Right lobe of liver (tissue), 6 donors: Measurements from ENCODE around the gene STK38L. TPM values are rescaled to one million over a fixed set of nuclear protein-coding genes. Genes with fewer than 3 reads are reported as not detected.

ENCODE experiments used
- ATAC-seq, 4 donors: fragments of 200-7000 bp; cut with Tn5 transposase; one replicate each; pipeline ENCODE4 v1.9.1; 2020; ENCODE audit warnings: mild to moderate bottlenecking in 4 of 4, moderate library complexity in 4 of 4
- DNase-seq, 3 donors: peaks; one replicate each; pipeline ENCODE4 v3.0.0-alpha.2; 2020
- H3K27ac ChIP-seq, 3 donors: fragments of 200-600 bp; one replicate each; pipeline ENCODE4 v1.8.0; 2022
- H3K27me3 ChIP-seq, 2 donors: fragments of 200-600 bp; one replicate each; pipeline ENCODE4 v1.8.0; 2022
- H3K36me3 ChIP-seq, 4 donors: fragments of 200-600 bp; sonication (generic) in 1 of 4; one replicate each; pipeline versions ENCODE4 v1.5.1 to v1.8.0; 2017 to 2022; ENCODE audit warnings: control low read depth in 1 of 4
- H3K4me1 ChIP-seq, 4 donors: fragments of 200-600 bp; sonication (generic) in 1 of 4; one replicate each; pipeline versions ENCODE4 v1.5.1 to v1.8.0; 2017 to 2022; ENCODE audit warnings: control low read depth in 1 of 4
- H3K4me3 ChIP-seq, 3 donors: fragments of 200-600 bp; one replicate each; pipeline ENCODE4 v1.8.0; 2022
- H3K9me3 ChIP-seq, 4 donors: fragments of 200-600 bp; sonication (generic) in 1 of 4; one replicate each; pipeline versions ENCODE4 v1.5.1 to v1.8.0; 2017 to 2022; ENCODE audit warnings: control low read depth in 1 of 4
- POLR2A ChIP-seq: fragments of 450-650 bp; IDR thresholded peaks from one replicate; pipeline ENCODE4 v1.6.1; 2017; ENCODE audit warnings: antibody characterized with exemption, mild to moderate bottlenecking
- WGBS: methylation state at CpG from one replicate; pipeline ENCODE4 v1.1.6; 2018; ENCODE audit warnings: low coverage, low lambda C conversion rate; ENCODE audit not compliant: insufficient coverage; ENCODE audit errors: missing lambda C conversion rate; 5-methylcytosine and 5-hydroxymethylcytosine counted together
- intact Hi-C, 2 donors: fragments of 100-400 bp; cut with DNase I; formaldehyde crosslinking; loops; one replicate each; pipeline versions ENCODE4 v1.11.2 to v1.14.1; 2022
- total RNA-seq, 6 experiments: library from RNA; depleted of rRNA in 2 of 6; stranded (reverse); fragments of >200 nt in 2 of 6; fragmentation: NEBNext Ultra II Directional in 3 of 6; extraction: Animal tissue kit (Norgen Biotek cat#: 25700) in 3 of 6; gene quantifications; one replicate each; pipeline versions ENCODE4 v1.1.0 to v1.2.4, GENCODE V29; 2016 to 2023
- TF ChIP-seq, protein P1 (sequence below), 4 donors: fragments of 200-600 bp in 3 of 4; fragments of 450-650 bp in 1 of 4; IDR thresholded peaks; one replicate each; pipeline versions ENCODE4 v1.5.1 to v1.8.0; 2016 to 2022; ENCODE audit warnings: antibody characterized with exemption in 4 of 4, mild to moderate bottlenecking in 2 of 4
- donor health status: DM: no; HTN: yes; CAD: no.
- donor health status: DM: no; HTN: no; CAD: no.
- donor health status: DM: no; HTN: no; CAD: no.
- donor health status: DM: no; HTN: yes; CAD: no.
- donor health status: DM: no; HTN: yes; CAD: no.

STK38L gene
- total RNA-seq, 6 experiments from 2014 or later: 6.0 to 18.1 (median 7.3) TPM

DNA sequence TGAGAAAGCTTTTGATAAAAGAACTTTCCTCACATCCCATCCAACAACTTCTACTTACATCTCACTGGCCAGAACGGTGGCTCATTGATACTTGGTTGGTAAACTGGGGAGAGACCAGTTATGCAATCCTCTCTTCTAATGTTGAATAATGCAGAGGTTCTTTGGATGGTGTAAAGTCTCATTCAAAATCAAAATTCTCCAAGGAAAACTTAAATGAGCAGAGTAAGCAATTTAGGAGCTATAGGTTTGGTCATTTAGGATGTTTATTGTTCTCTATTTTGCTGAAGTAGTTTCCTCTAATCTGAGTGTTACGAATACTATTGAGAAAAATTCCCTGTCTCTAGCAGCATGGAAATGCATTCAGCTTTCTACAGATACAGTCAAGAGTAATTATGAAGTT lies 26.5 kb upstream of the STK38L start:
- DNase-seq: no peak
- no peaks in the 10 kb centered on the region for H3K36me3 ChIP-seq
- TF ChIP-seq, protein P1, sequence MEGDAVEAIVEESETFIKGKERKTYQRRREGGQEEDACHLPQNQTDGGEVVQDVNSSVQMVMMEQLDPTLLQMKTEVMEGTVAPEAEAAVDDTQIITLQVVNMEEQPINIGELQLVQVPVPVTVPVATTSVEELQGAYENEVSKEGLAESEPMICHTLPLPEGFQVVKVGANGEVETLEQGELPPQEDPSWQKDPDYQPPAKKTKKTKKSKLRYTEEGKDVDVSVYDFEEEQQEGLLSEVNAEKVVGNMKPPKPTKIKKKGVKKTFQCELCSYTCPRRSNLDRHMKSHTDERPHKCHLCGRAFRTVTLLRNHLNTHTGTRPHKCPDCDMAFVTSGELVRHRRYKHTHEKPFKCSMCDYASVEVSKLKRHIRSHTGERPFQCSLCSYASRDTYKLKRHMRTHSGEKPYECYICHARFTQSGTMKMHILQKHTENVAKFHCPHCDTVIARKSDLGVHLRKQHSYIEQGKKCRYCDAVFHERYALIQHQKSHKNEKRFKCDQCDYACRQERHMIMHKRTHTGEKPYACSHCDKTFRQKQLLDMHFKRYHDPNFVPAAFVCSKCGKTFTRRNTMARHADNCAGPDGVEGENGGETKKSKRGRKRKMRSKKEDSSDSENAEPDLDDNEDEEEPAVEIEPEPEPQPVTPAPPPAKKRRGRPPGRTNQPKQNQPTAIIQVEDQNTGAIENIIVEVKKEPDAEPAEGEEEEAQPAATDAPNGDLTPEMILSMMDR (IDR thresholded peaks at IDR 0.05): no peak
- no peak for TF ChIP-seq POLR2A
- H3K4me3 ChIP-seq: no peak overlapping the region
- no peaks in the 10 kb centered on the region for H3K27me3 ChIP-seq
- WGBS: 66% methylated on average over 2 of the region's 2 CpGs
- H3K4me1 ChIP-seq: peaks cover 0 to 23% (median 4%) of the 10 kb centered on the region in 4 donors
- H3K27ac ChIP-seq: no peak overlapping the region
- ATAC-seq: no peak
- intact Hi-C loops: no loop called here
- H3K9me3 ChIP-seq: no peaks in the 10 kb centered on the region

DNA sequence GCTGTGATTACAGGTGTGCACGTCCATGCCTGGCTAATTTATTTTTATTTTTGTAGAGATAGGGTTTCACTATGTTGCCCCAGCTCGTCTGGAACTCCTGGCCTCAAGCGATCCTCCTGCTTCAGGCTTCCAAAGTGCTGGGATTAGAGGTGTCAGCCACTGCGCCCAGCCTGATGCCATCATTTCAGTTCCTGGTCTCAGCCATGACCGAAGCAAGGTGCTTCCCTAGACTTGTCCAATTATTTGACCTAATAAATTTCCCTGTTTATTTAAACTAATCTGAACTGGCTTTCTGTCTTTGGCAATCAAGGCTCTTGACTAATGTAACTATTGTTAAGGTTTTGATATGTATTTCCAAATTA lies 24.4 kb upstream of the STK38L start:
- intact Hi-C loops: no loop called here
- WGBS: 81% methylated on average over 4 of the region's 5 CpGs

DNA sequence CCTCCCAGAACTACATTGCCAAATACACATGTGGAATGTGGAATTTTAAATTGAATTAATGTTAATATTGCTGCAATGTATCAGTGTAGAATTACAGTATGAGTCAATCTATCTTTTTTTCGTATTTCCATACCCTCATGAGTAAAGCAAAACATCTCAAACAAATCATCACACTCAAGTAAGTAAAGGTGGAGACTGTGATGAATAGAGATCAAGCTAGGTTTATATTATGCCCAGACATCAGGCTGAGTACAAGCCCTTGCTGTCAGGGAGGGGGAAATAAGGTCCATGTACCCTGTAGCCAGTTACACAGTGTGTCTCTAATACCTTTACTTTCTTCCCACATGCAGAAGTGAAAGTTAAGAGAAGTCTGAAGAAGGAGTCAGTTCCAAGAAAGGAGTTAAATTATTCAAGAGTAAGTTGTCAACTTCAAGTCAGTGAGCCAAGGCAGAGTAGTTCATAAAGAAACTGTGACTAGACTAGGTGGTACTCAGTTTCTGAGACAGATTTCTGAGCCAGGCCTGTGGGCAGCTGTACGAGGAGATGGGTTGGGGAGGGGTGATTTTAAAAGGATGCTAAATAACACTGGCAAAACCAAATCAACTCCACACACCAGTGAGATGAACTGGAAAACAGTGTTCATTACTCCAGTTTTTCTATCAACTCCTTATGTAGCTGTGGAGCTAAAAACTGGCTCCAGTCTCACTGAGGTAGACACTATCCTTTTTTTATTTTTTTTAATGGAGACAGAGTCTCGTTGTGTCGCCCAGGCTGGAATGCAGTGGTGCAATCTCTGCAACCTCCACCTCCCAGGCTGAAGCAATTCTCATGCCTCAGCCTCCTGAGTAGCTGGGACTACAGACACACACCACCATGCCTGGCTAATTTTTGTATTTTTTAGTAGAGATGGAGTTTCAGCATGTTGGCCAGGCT lies 23.8 kb upstream of the STK38L start:
- Histone ChIP-seq H3K4me1 (no peaks in the 10 kb centered on the region), H3K36me3 (no peaks in the 10 kb centered on the region), H3K4me3 (no peak overlapping the region), H3K27me3 (no peaks in the 10 kb centered on the region), H3K27ac (no peak overlapping the region), H3K9me3 (no peaks in the 10 kb centered on the region)
- TF ChIP-seq POLR2A: no peak
- TF ChIP-seq, protein P1 (IDR thresholded peaks at IDR 0.05): no peak
- no peak for DNase-seq
- no peak for ATAC-seq
- 71% methylated on average over 3 of the region's 4 CpGs for WGBS
- intact Hi-C loops: no loop called here

More for the DNA sequence above, 24.4 kb upstream of the STK38L start:
- Histone ChIP-seq H3K27me3 (no peaks in the 10 kb centered on the region), H3K36me3 (no peaks in the 10 kb centered on the region), H3K4me1 (peaks cover 0 to 6% (median 0%) of the 10 kb centered on the region in 4 donors), H3K4me3 (no peak overlapping the region), H3K27ac (no peak overlapping the region), H3K9me3 (no peaks in the 10 kb centered on the region)
- TF ChIP-seq POLR2A: no peak
- TF ChIP-seq, protein P1 (IDR thresholded peaks at IDR 0.05): no peak
- DNase-seq: no peak
- ATAC-seq: no peak

DNA sequence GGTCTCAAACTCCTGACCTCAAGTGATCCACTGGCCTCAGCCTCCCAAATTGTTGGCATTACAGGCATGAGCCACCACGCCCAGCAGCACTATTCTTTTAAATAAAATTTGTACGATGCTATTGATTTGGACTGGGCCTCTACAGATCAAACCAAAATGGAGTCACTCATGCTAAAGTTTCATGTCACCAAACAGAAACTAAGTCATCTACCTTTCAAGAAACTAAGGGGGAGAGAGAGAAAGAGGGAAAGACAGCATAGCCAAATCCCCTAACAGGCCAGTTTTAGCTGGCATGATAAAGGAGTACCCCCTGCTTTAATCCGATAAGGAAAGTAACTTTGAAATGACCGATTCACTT lies 23.1 kb upstream of the STK38L start:
- ATAC-seq: no peak
- intact Hi-C loops: no loop called here

More for the DNA sequence above, 23.1 kb upstream of the STK38L start:
- Histone ChIP-seq H3K27ac (no peak overlapping the region), H3K36me3 (no peaks in the 10 kb centered on the region), H3K9me3 (no peaks in the 10 kb centered on the region), H3K4me3 (no peak overlapping the region), H3K4me1 (no peaks in the 10 kb centered on the region), H3K27me3 (no peaks in the 10 kb centered on the region)
- 66% methylated on average over 4 of the region's 4 CpGs for WGBS
- TF ChIP-seq, protein P1 (IDR thresholded peaks at IDR 0.05): no peak
- DNase-seq: no peak
